Parathyroid adenoma (tissue), 2 donors: ENCODE results near the gene JDP2.

ENCODE experiments used
- H2AFZ ChIP-seq: fragments of 300-600 bp; sonication (generic); one replicate; pipeline ENCODE4 v1.7.0; 2017; ENCODE audit warnings: antibody characterized with exemption, mild to moderate bottlenecking
- H3K27ac ChIP-seq: fragments of 300-600 bp; sonication (generic); one replicate; pipeline ENCODE4 v1.7.0; 2017
- H3K27me3 ChIP-seq: fragments of 300-600 bp; sonication (generic); one replicate; pipeline ENCODE4 v1.7.0; 2017; ENCODE audit warnings: low read length; ENCODE audit not compliant: control insufficient read depth, insufficient read depth
- H3K36me3 ChIP-seq: fragments of 300-600 bp; sonication (generic); one replicate; pipeline ENCODE4 v1.7.0; 2017; ENCODE audit warnings: low read length; ENCODE audit not compliant: control insufficient read depth, insufficient read depth
- H3K4me1 ChIP-seq: fragments of 300-600 bp; sonication (generic); one replicate; pipeline ENCODE4 v1.7.0; 2017; ENCODE audit warnings: control low read depth
- H3K4me2 ChIP-seq: fragments of 300-600 bp; sonication (generic); one replicate; pipeline ENCODE4 v1.7.0; 2017; ENCODE audit warnings: low read length
- H3K4me3 ChIP-seq: fragments of 300-600 bp; sonication (generic); one replicate; pipeline ENCODE4 v1.7.0; 2017; ENCODE audit warnings: low read depth, low read length
- H3K79me2 ChIP-seq: fragments of 300-600 bp; sonication (generic); one replicate; pipeline ENCODE4 v1.7.0; 2017; ENCODE audit warnings: control low read depth
- H3K9ac ChIP-seq: fragments of 300-600 bp; sonication (generic); one replicate; pipeline ENCODE4 v1.7.0; 2017; ENCODE audit warnings: mild to moderate bottlenecking
- H3K9me3 ChIP-seq: fragments of 300-600 bp; sonication (generic); one replicate; pipeline ENCODE4 v1.7.0; 2017; ENCODE audit warnings: low read length; ENCODE audit not compliant: control insufficient read depth
- CTCF ChIP-seq: fragments of 300-600 bp; sonication (generic); IDR thresholded peaks from one replicate; pipeline ENCODE4 v1.7.0; 2017; ENCODE audit warnings: antibody characterized with exemption, mild to moderate bottlenecking
- donor health status: primary hyperparathyroidism.

The JDP2 gene

DNA sequence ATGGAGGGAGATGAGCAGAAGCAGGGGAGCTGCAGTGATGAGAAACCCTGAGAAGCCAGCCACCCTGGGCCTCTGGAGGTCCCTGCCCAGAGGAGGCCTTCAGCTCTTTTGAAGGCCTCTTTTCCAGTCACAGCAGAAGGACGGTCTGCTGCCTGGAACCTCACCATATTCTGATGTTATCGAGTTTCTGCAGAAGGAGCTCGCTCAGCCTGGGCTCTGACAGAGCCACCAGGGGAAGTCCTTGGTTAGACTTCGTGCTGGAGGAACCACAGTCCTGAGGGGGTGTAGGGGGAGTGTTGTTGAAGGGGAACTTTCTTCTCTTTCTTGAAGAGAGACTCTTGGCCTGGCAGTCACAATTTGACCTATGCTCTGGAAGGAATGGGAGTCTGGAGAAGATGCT is 69.4 kb downstream of the JDP2 start:
- Histone ChIP-seq H3K4me2 (no peak overlapping the region), H3K27me3 (no peaks in the 10 kb centered on the region), H3K9ac (no peak overlapping the region), H3K79me2 (no peaks in the 10 kb centered on the region), H3K4me1 (peaks cover 43% of the 10 kb centered on the region), H3K27ac (peak overlapping the region; percentile 78), H3K36me3 (no peaks in the 10 kb centered on the region), H3K4me3 (no peak overlapping the region), H2AFZ (peak overlapping the region; percentile 42), H3K9me3 (no peaks in the 10 kb centered on the region)
- no peak for TF ChIP-seq CTCF

GRCh38 chr14:75497701-75498100 is 69.9 kb downstream of the JDP2 start:
- Histone ChIP-seq H3K27ac (peak overlapping the region; percentile 78), H3K9me3 (no peaks in the 10 kb centered on the region), H3K9ac (no peak overlapping the region), H3K36me3 (no peaks in the 10 kb centered on the region), H3K4me1 (peaks cover 43% of the 10 kb centered on the region), H3K27me3 (no peaks in the 10 kb centered on the region), H3K79me2 (no peaks in the 10 kb centered on the region), H2AFZ (no peak overlapping the region), H3K4me3 (no peak overlapping the region), H3K4me2 (no peak overlapping the region)
- no peak for TF ChIP-seq CTCF

DNA sequence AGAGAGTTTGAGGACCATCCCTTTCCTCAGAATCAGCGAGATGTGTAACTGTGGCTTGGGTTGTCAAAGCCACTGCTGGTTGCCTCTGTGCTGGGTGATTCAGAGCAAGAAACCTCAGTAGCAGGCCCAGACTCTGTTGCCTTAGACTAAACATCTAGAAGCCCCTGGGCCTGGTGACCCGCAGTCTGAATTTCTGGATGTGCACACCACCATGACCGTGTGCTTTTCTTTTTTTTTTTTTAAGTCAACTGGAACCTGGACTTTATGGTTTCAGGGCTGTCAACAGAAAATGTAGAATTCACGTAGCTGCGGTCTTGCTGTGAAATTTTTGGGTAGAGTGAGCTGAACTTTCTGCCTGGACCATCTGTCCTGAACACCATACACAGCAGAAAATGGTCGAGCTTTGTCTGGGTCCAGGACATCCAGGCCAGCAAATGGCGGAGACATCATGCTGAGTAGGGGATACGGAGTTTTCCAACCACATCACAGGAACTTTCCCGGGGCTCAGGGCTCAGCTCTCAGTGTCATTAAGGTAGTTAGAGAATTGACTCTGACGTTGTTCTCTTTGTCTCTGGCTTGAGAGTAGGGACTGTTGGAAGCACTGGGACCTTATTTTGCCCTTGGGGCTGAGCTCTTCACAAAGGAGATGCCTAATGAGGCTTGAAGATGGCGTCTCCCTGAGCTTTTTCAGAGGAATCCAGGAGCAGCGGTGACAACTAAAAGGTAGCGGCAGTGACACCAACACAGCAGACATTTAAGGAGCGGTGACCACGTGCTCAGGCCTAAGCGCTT is 71.5 kb downstream of the JDP2 start:
- Histone ChIP-seq H3K36me3 (no peaks in the 10 kb centered on the region), H2AFZ (peak overlapping the region; percentile 65), H3K27me3 (no peaks in the 10 kb centered on the region), H3K4me1 (peaks cover 43% of the 10 kb centered on the region), H3K79me2 (no peaks in the 10 kb centered on the region), H3K9ac (no peak overlapping the region), H3K4me3 (no peak overlapping the region), H3K27ac (peak overlapping the region; percentile 82), H3K4me2 (peak overlapping the region; percentile 11), H3K9me3 (no peaks in the 10 kb centered on the region)
- TF ChIP-seq CTCF: no peak

- Histone ChIP-seq H3K4me3 (no peak overlapping the region), H2AFZ (peak overlapping the region; percentile 57), H3K4me2 (no peak overlapping the region), H3K9me3 (no peaks in the 10 kb centered on the region), H3K4me1 (peaks cover 33% of the 10 kb centered on the region), H3K36me3 (no peaks in the 10 kb centered on the region), H3K79me2 (no peaks in the 10 kb centered on the region), H3K27ac (peak overlapping the region; percentile 82), H3K9ac (no peak overlapping the region), H3K27me3 (no peaks in the 10 kb centered on the region)
- no peak for TF ChIP-seq CTCF
These were observed 73.3 kb downstream of the JDP2 start for GRCh38 chr14:75501080-75501479.

DNA sequence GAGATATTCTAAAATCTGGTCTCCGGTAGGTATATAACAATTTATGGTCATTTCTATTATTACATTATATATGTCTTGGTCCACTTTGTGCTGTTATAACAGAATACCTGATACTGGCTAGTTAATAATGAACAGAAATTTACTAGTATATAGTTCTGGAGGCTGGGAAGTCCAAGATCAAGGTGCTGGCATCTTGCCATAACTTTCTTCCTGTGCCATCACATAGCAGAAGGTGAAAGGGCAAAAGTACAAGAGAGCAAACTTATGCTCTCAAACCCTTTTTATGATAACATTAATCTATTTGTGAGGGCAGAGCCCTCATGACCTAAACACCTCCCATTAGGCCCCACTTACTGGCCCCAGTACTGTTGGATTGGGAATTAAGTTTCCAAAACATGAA is 76.6 kb downstream of the JDP2 start:
- H3K4me3 ChIP-seq: no peak overlapping the region
- H3K4me2 ChIP-seq: no peak overlapping the region
- no peak for TF ChIP-seq CTCF
- no peak overlapping the region for H3K9ac ChIP-seq
- H3K36me3 ChIP-seq: no peaks in the 10 kb centered on the region
- peaks cover 14% of the 10 kb centered on the region for H3K4me1 ChIP-seq
- no peaks in the 10 kb centered on the region for H3K9me3 ChIP-seq
- H3K27me3 ChIP-seq: no peaks in the 10 kb centered on the region
- no peak overlapping the region for H2AFZ ChIP-seq
- H3K79me2 ChIP-seq: no peaks in the 10 kb centered on the region
- H3K27ac ChIP-seq: no peak overlapping the region
